ENCODE results near the gene ABCA7. TPM values are rescaled to one million over a fixed set of nuclear protein-coding genes. Genes with fewer than 3 reads are reported as not detected.

ABCA7 gene
- total and polyA plus RNA-seq, 2 of the 13 experiments (the other 11 are each of a cell fraction or from before 2014, with no cell fraction given): 4.4 to 32.4 TPM

DNA sequence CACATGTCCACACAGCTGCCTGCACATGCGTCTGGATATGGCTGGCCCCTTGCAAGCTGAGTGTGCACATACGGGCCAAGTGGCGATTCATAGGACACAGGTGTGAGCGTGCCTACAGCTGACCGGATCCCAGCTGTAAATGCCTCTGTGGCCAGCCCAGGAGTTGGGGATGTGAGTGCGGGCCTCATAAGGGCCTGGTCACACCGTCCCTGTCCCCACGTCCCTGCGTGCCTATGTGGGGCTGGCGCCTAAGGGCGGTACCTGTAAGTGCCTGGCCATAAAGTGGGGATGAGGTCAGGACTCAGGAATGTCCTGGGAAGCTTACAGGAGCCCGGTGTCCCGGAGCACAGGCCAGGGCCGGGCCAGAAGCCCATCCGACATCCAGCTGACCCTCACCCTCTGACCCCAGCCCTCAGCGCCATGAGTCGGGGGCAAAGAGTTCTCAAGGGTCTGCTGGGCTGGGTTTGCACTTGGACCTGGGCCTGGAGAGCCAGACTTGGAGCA lies 25.8 kb downstream of the ABCA7 start (continued):
- TF ChIP-seq, protein P1, sequence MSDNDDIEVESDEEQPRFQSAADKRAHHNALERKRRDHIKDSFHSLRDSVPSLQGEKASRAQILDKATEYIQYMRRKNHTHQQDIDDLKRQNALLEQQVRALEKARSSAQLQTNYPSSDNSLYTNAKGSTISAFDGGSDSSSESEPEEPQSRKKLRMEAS (IDR thresholded peaks at IDR 0.05): peak; percentile 63
- TF ChIP-seq DMAP1 (CRISPR knock-in tag; IDR thresholded peaks at IDR 0.05) (no peak), EEA1 (CRISPR knock-in tag; IDR thresholded peaks at IDR 0.05; ENCODE audit: borderline replicate concordance) (no peak), MEIS2 (CRISPR knock-in tag; IDR thresholded peaks at IDR 0.05) (0 out of 2 replicates have a peak, but pooled peaks have one; percentile 17), ZNF282 (IDR thresholded peaks at IDR 0.05; ENCODE audit: partially characterized antibody) (no peak), MYC (CRISPR knock-in tag; IDR thresholded peaks at IDR 0.05; ENCODE audit: borderline replicate concordance) (0 out of 2 replicates have a peak, but pooled peaks have one; percentile 6), ZNF652 (CRISPR knock-in tag; IDR thresholded peaks at IDR 0.05; ENCODE audit: borderline replicate concordance, low read depth) (no peak), PHF21A (CRISPR knock-in tag; IDR thresholded peaks at IDR 0.05) (peak; percentile 74), WIZ (CRISPR knock-in tag; IDR thresholded peaks at IDR 0.05) (no peak; the same call in 1 of the 2 replicates), HCFC1 (IDR thresholded peaks at IDR 0.05; ENCODE audit: low read depth, low read length) (no peak), RFX3 (CRISPR knock-in tag; IDR thresholded peaks at IDR 0.05) (no peak), ZNF678 (CRISPR knock-in tag; IDR thresholded peaks at IDR 0.05) (no peak), FOXK2 (IDR thresholded peaks at IDR 0.05) (no peak), ZNF337 (CRISPR knock-in tag; IDR thresholded peaks at IDR 0.05; ENCODE audit: borderline replicate concordance, low read depth) (peak; percentile 52; the same call in 1 of the 2 replicates), NFE2 (CRISPR knock-in tag; IDR thresholded peaks at IDR 0.05) (no peak), ZFP41 (CRISPR knock-in tag; IDR thresholded peaks at IDR 0.05; ENCODE audit: borderline replicate concordance) (0 out of 2 replicates have a peak, but pooled peaks have one; percentile 14), ZNF251 (CRISPR knock-in tag; IDR thresholded peaks at IDR 0.05) (no peak), ZNF570 (CRISPR knock-in tag; IDR thresholded peaks at IDR 0.05; ENCODE audit: borderline replicate concordance) (0 out of 2 replicates have a peak, but pooled peaks have one; percentile 34)
- TF ChIP-seq, protein P2, sequence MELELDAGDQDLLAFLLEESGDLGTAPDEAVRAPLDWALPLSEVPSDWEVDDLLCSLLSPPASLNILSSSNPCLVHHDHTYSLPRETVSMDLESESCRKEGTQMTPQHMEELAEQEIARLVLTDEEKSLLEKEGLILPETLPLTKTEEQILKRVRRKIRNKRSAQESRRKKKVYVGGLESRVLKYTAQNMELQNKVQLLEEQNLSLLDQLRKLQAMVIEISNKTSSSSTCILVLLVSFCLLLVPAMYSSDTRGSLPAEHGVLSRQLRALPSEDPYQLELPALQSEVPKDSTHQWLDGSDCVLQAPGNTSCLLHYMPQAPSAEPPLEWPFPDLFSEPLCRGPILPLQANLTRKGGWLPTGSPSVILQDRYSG (CRISPR knock-in tag; IDR thresholded peaks at IDR 0.05): no peak
- TF ChIP-seq, protein P3, sequence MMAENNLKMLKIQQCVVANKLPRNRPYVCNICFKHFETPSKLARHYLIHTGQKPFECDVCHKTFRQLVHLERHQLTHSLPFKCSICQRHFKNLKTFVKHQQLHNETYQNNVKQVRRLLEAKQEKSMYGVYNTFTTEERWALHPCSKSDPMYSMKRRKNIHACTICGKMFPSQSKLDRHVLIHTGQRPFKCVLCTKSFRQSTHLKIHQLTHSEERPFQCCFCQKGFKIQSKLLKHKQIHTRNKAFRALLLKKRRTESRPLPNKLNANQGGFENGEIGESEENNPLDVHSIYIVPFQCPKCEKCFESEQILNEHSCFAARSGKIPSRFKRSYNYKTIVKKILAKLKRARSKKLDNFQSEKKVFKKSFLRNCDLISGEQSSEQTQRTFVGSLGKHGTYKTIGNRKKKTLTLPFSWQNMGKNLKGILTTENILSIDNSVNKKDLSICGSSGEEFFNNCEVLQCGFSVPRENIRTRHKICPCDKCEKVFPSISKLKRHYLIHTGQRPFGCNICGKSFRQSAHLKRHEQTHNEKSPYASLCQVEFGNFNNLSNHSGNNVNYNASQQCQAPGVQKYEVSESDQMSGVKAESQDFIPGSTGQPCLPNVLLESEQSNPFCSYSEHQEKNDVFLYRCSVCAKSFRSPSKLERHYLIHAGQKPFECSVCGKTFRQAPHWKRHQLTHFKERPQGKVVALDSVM (CRISPR knock-in tag; IDR thresholded peaks at IDR 0.05): no peak
- TF ChIP-seq, protein P4, sequence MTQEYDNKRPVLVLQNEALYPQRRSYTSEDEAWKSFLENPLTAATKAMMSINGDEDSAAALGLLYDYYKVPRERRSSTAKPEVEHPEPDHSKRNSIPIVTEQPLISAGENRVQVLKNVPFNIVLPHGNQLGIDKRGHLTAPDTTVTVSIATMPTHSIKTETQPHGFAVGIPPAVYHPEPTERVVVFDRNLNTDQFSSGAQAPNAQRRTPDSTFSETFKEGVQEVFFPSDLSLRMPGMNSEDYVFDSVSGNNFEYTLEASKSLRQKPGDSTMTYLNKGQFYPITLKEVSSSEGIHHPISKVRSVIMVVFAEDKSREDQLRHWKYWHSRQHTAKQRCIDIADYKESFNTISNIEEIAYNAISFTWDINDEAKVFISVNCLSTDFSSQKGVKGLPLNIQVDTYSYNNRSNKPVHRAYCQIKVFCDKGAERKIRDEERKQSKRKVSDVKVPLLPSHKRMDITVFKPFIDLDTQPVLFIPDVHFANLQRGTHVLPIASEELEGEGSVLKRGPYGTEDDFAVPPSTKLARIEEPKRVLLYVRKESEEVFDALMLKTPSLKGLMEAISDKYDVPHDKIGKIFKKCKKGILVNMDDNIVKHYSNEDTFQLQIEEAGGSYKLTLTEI (CRISPR knock-in tag; conservative IDR thresholded peaks at IDR 0.05): no peak
- TF ChIP-seq, protein P5, sequence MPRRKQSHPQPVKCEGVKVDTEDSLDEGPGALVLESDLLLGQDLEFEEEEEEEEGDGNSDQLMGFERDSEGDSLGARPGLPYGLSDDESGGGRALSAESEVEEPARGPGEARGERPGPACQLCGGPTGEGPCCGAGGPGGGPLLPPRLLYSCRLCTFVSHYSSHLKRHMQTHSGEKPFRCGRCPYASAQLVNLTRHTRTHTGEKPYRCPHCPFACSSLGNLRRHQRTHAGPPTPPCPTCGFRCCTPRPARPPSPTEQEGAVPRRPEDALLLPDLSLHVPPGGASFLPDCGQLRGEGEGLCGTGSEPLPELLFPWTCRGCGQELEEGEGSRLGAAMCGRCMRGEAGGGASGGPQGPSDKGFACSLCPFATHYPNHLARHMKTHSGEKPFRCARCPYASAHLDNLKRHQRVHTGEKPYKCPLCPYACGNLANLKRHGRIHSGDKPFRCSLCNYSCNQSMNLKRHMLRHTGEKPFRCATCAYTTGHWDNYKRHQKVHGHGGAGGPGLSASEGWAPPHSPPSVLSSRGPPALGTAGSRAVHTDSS (CRISPR knock-in tag; conservative IDR thresholded peaks at IDR 0.05): no peak

All from HepG2 (cell line).